ENCODE measurements around the gene MAGEA11. TPM values are rescaled to one million over a fixed set of nuclear protein-coding genes. Genes with fewer than 3 reads are reported as not detected.

MAGEA11 gene
- total RNA-seq, 1 experiment from 2014 or later, result 48.3 TPM

Other genes with a start within 250 kb of the MAGEA11 start
- gene IDS, start 206.8 kb upstream of the MAGEA11 start, total RNA-seq (2014; rRNA removed; shearing (Covaris generic)), result 28.1 and 45.1 TPM in 2 replicates
- gene EOLA1, start 171.0 kb upstream of the MAGEA11 start, total RNA-seq (2014; rRNA removed; shearing (Covaris generic)), result 7.4 and 12.7 TPM in 2 replicates
- gene HSFX3, start 162.1 kb upstream of the MAGEA11 start, total RNA-seq (2014; rRNA removed; shearing (Covaris generic)), result not detected in 2 replicates
- 0.11 TPM in 1 of 2 replicates, not detected in the other for gene MAGEA9B, start 124.6 kb upstream of the MAGEA11 start, total RNA-seq (2014; rRNA removed; shearing (Covaris generic))
- gene HSFX2, start 116.7 kb upstream of the MAGEA11 start, total RNA-seq (2014; rRNA removed; shearing (Covaris generic)), result not detected in 2 replicates
- gene TMEM185A, start 80.3 kb upstream of the MAGEA11 start, total RNA-seq (2014; rRNA removed; shearing (Covaris generic)), result 8.3 and 14.4 TPM in 2 replicates
- 0.17 and 1.3 TPM in 2 replicates for gene HSFX1, start 62.0 kb downstream of the MAGEA11 start, total RNA-seq (2014; rRNA removed; shearing (Covaris generic))
- gene MAGEA9, start 69.9 kb downstream of the MAGEA11 start, total RNA-seq (2014; rRNA removed; shearing (Covaris generic)), result not detected in 2 replicates
- not detected in 2 replicates for gene MAGEA8, start 169.1 kb downstream of the MAGEA11 start, total RNA-seq (2014; rRNA removed; shearing (Covaris generic))
- gene HSFX4, start 217.5 kb downstream of the MAGEA11 start, total RNA-seq (2014; rRNA removed; shearing (Covaris generic)), result not detected in 2 replicates
- 16.6 and 21.0 TPM in 2 replicates for gene EOLA2, start 226.4 kb downstream of the MAGEA11 start, total RNA-seq (2014; rRNA removed; shearing (Covaris generic))

Data from Daoy (cell line).